ENCODE measurements around the gene PDE10A. TPM values are rescaled to one million over a fixed set of nuclear protein-coding genes. Genes with fewer than 3 reads are reported as not detected.

Gene PDE10A
- polyA plus RNA-seq, 1 donor, result 6.3 TPM

GRCh38 chr6:165678429-165678828, 15.4 kb upstream of the PDE10A start:
- no peak for DNase-seq

- DNase-seq, result no peak
Measured at GRCh38 chr6:165677091-165677490, 14.1 kb upstream of the PDE10A start.

GRCh38 chr6:165676435-165677068, 13.5 kb upstream of the PDE10A start:
- no peak for DNase-seq

GRCh38 chr6:165675120-165675519, 12.1 kb upstream of the PDE10A start:
- no peak for DNase-seq

GRCh38 chr6:165674155-165675029, 11.4 kb upstream of the PDE10A start:
- no peak for DNase-seq

- no peak for DNase-seq
Measured at GRCh38 chr6:165671222-165671768, 8.3 kb upstream of the PDE10A start.

GRCh38 chr6:165668951-165669350, 5.9 kb upstream of the PDE10A start:
- DNase-seq, result no peak

- DNase-seq, result no peak
Measured at GRCh38 chr6:165665384-165665672, 2.3 kb upstream of the PDE10A start.

- DNase-seq, result peak; percentile 29
Measured at GRCh38 chr6:165664559-165665383, 1.7 kb upstream of the PDE10A start.

- peak; percentile 34 for DNase-seq
Measured at GRCh38 chr6:165663736-165664558, 906 bp upstream of the PDE10A start.

GRCh38 chr6:165663377-165663735, 315 bp upstream of the PDE10A start:
- DNase-seq, result peak; percentile 74

GRCh38 chr6:165662041-165662748, 846 bp downstream of the PDE10A start:
- no peak for DNase-seq

- DNase-seq, result no peak
Measured at GRCh38 chr6:165661664-165662025, 1.4 kb downstream of the PDE10A start.

- no peak for DNase-seq
Measured at GRCh38 chr6:165660857-165661663, 2.0 kb downstream of the PDE10A start.

GRCh38 chr6:165659945-165660856, 2.8 kb downstream of the PDE10A start:
- DNase-seq, result peak; percentile 46

- no peak for DNase-seq
Measured at GRCh38 chr6:165658395-165659058, 4.5 kb downstream of the PDE10A start.

GRCh38 chr6:165657325-165657680, 5.7 kb downstream of the PDE10A start:
- no peak for DNase-seq

- DNase-seq, result no peak
Measured at GRCh38 chr6:165656581-165657324, 6.3 kb downstream of the PDE10A start.

Data from hindlimb muscle (tissue), 1 donor.